ENCODE results near the gene IFNL3. TPM values are rescaled to one million over a fixed set of nuclear protein-coding genes. Genes with fewer than 3 reads are reported as not detected.

The IFNL3 gene
- total RNA-seq, 1 donor from 2014 or later, result not detected

- no peak overlapping the region for H3K27ac ChIP-seq
- peak overlapping the region; percentile 52 for H2AFZ ChIP-seq (replicated peaks)
- no peaks in the 10 kb centered on the region for H3K36me3 Mint-ChIP-seq
- H3K9me3 ChIP-seq (ENCODE audit: low read depth), result no peaks in the 10 kb centered on the region
- peaks cover 40% of the 10 kb centered on the region for H3K27me3 Mint-ChIP-seq (ENCODE audit: insufficient read depth, low read depth)
- no peaks in the 10 kb centered on the region for H3K79me2 ChIP-seq (ENCODE audit: low read depth)
- peak overlapping the region; percentile 2 for H3K4me2 ChIP-seq
- H3K9me3 Mint-ChIP-seq, result no peaks in the 10 kb centered on the region
- peak overlapping the region; percentile 21 for H3K4me3 Mint-ChIP-seq
- H4K20me1 ChIP-seq (ENCODE audit: low read depth), result no peaks in the 10 kb centered on the region
- H3K4me1 Mint-ChIP-seq, result peaks cover 6% of the 10 kb centered on the region
- no peaks in the 10 kb centered on the region for H3K4me1 ChIP-seq
- H3K36me3 ChIP-seq, result no peaks in the 10 kb centered on the region
- peak; percentile 36 for DNase-seq (ENCODE audit: low spot score)
- no peak for TF ChIP-seq EZH2 (IDR thresholded peaks at IDR 0.05)
- no peak for TF ChIP-seq CTCF (IDR thresholded peaks at IDR 0.05)
- H3K27ac Mint-ChIP-seq, result no peak overlapping the region
- no peak overlapping the region for H3K9ac ChIP-seq
- H3K27me3 ChIP-seq, result peaks cover 93% of the 10 kb centered on the region
- no peaks in the 10 kb centered on the region for H3F3A ChIP-seq (ENCODE audit: low read depth)
- H3K4me3 ChIP-seq, result no peak overlapping the region
Measured at GRCh38 chr19:39265321-39265916, 20.6 kb upstream of the IFNL3 start.

- Histone ChIP-seq H3K4me1 (no peaks in the 10 kb centered on the region), H3K36me3 (no peaks in the 10 kb centered on the region), H3K4me2 (peak overlapping the region; percentile 2), H3K27ac (no peak overlapping the region), H3K9ac (no peak overlapping the region), H3K79me2 (ENCODE audit: low read depth) (no peaks in the 10 kb centered on the region), H2AFZ (replicated peaks) (peak overlapping the region; percentile 52), H3K27me3 (peaks cover 94% of the 10 kb centered on the region), H3F3A (ENCODE audit: low read depth) (no peaks in the 10 kb centered on the region), H3K4me3 (peak overlapping the region; percentile 13), H3K9me3 (ENCODE audit: low read depth) (no peaks in the 10 kb centered on the region), H4K20me1 (ENCODE audit: low read depth) (no peaks in the 10 kb centered on the region)
- TF ChIP-seq CTCF (IDR thresholded peaks at IDR 0.05), result peak; percentile 10
- TF ChIP-seq EZH2 (IDR thresholded peaks at IDR 0.05), result peak; percentile 96
- peak; percentile 82 for TF ChIP-seq EZH2phosphoT487 (IDR thresholded peaks at IDR 0.05)
- Mint-ChIP-seq H3K4me1 (peaks cover 3% of the 10 kb centered on the region), H3K36me3 (no peaks in the 10 kb centered on the region), H3K4me3 (peak overlapping the region; percentile 21), H3K27ac (no peak overlapping the region), H3K27me3 (ENCODE audit: insufficient read depth, low read depth) (peaks cover 34% of the 10 kb centered on the region), H3K9me3 (no peaks in the 10 kb centered on the region)
- peak; percentile 76 for DNase-seq (ENCODE audit: low spot score)
Measured at GRCh38 chr19:39264306-39265290, 19.8 kb upstream of the IFNL3 start.

GRCh38 chr19:39263912-39264305 is 19.1 kb upstream of the IFNL3 start:
- H4K20me1 ChIP-seq (ENCODE audit: low read depth), result no peaks in the 10 kb centered on the region
- Mint-ChIP-seq H3K27me3 (ENCODE audit: insufficient read depth, low read depth) (peaks cover 34% of the 10 kb centered on the region), H3K27ac (no peak overlapping the region), H3K4me3 (peak overlapping the region; percentile 35), H3K4me1 (peaks cover 3% of the 10 kb centered on the region), H3K36me3 (no peaks in the 10 kb centered on the region), H3K9me3 (no peaks in the 10 kb centered on the region)
- H3F3A ChIP-seq (ENCODE audit: low read depth), result no peaks in the 10 kb centered on the region
- no peak overlapping the region for H3K9ac ChIP-seq
- no peaks in the 10 kb centered on the region for H3K79me2 ChIP-seq (ENCODE audit: low read depth)
- H3K36me3 ChIP-seq, result no peaks in the 10 kb centered on the region
- peaks cover 91% of the 10 kb centered on the region for H3K27me3 ChIP-seq
- H3K4me3 ChIP-seq, result peak overlapping the region; percentile 13
- peak overlapping the region; percentile 2 for H3K4me2 ChIP-seq
- no peak for TF ChIP-seq EZH2phosphoT487 (IDR thresholded peaks at IDR 0.05)
- TF ChIP-seq EZH2 (IDR thresholded peaks at IDR 0.05), result no peak
- no peak for TF ChIP-seq CTCF (IDR thresholded peaks at IDR 0.05)
- no peaks in the 10 kb centered on the region for H3K9me3 ChIP-seq (ENCODE audit: low read depth)
- no peak overlapping the region for H3K27ac ChIP-seq
- no peaks in the 10 kb centered on the region for H3K4me1 ChIP-seq
- H2AFZ ChIP-seq (replicated peaks), result no peak overlapping the region
- DNase-seq (ENCODE audit: low spot score), result peak; percentile 23
